BLaER1 treated with 17β-estradiol and CSF1 and Interleukin-3, amounts not matched to agents 10 nM and 100 nM (cell line): ENCODE data around the gene PDXK.

ENCODE experiments used
- H3K27ac ChIP-seq, 11 experiments: shearing (Covaris generic); formaldehyde crosslinking; 2 replicates each; pipeline ENCODE4 v1.8.1; 2022
- H3K27me3 ChIP-seq, 11 experiments: shearing (Covaris generic); formaldehyde crosslinking; 2 replicates each; pipeline ENCODE4 v1.8.1; 2022
- H3K36me3 ChIP-seq, 11 experiments: shearing (Covaris generic); formaldehyde crosslinking; 2 replicates each; pipeline ENCODE4 v1.8.1; 2022
- H3K4me1 ChIP-seq, 10 experiments: shearing (Covaris generic); formaldehyde crosslinking; 2 replicates each; pipeline ENCODE4 v1.8.1; 2022
- H3K4me2 ChIP-seq, 11 experiments: shearing (Covaris generic); formaldehyde crosslinking; 2 replicates each; pipeline ENCODE4 v1.8.1; 2022
- H3K4me3 ChIP-seq, 10 experiments: shearing (Covaris generic); formaldehyde crosslinking; 2 replicates each; pipeline ENCODE4 v1.8.1; 2022
- H3K9ac ChIP-seq, 11 experiments: shearing (Covaris generic); formaldehyde crosslinking; 2 replicates each; pipeline ENCODE4 v1.8.1; 2022
- H3K9me3 ChIP-seq, 11 experiments: shearing (Covaris generic); formaldehyde crosslinking; replicated peaks in 1 of 11; 2 replicates each; pipeline ENCODE4 v1.8.1; 2022
- H4K20me1 ChIP-seq, 11 experiments: shearing (Covaris generic); formaldehyde crosslinking; 2 replicates each; pipeline ENCODE4 v1.8.1; 2022
- Cebpa-rat ChIP-seq, 11 experiments: shearing (Covaris generic); IDR thresholded peaks; 2 replicates each; pipeline ENCODE4 v1.8.1; 2022

Gene PDXK

GRCh38 chr21:43686811-43687565, 31.9 kb upstream of the PDXK start:
- no peaks in the 10 kb centered on the region for H3K27me3 ChIP-seq
- H3K36me3 ChIP-seq = peaks cover 80 to 100% (median 100%) of the 10 kb centered on the region in 11 experiments
- peaks cover 0 to 63% (median 51%) of the 10 kb centered on the region in 11 experiments; a peak in 17 of 22 replicates for H4K20me1 ChIP-seq
- no peak overlapping the region for H3K4me3 ChIP-seq
- no peaks in the 10 kb centered on the region for H3K9me3 ChIP-seq
- peak overlapping the region in 7 of 11 experiments; percentile 5 to 51 (median 45); a peak in 9 of 22 replicates for H3K27ac ChIP-seq
- H3K4me2 ChIP-seq = peak overlapping the region; percentile 51 to 78 (median 71)
- TF ChIP-seq Cebpa-rat (IDR thresholded peaks at IDR 0.05) = no peak
- peak overlapping the region in 7 of 11 experiments; percentile 2 to 46 (median 32); a peak in 7 of 22 replicates for H3K9ac ChIP-seq
- peaks cover 19 to 60% (median 31%) of the 10 kb centered on the region in 10 experiments for H3K4me1 ChIP-seq

- H3K4me1 ChIP-seq = peaks cover 19 to 60% (median 31%) of the 10 kb centered on the region in 10 experiments
- H3K27me3 ChIP-seq = no peaks in the 10 kb centered on the region
- H4K20me1 ChIP-seq = peaks cover 0 to 65% (median 47%) of the 10 kb centered on the region in 11 experiments; a peak in 17 of 22 replicates
- H3K9ac ChIP-seq = peak overlapping the region in 8 of 11 experiments; percentile 2 to 46 (median 32); a peak in 11 of 22 replicates
- no peaks in the 10 kb centered on the region for H3K9me3 ChIP-seq
- H3K4me3 ChIP-seq = no peak overlapping the region
- H3K27ac ChIP-seq = peak overlapping the region; percentile 5 to 51 (median 43); a peak in 17 of 22 replicates
- H3K4me2 ChIP-seq = peak overlapping the region; percentile 51 to 78 (median 71)
- H3K36me3 ChIP-seq = peaks cover 80 to 100% (median 100%) of the 10 kb centered on the region in 11 experiments
- TF ChIP-seq Cebpa-rat (IDR thresholded peaks at IDR 0.05) = no peak
These were observed 31.1 kb upstream of the PDXK start for GRCh38 chr21:43687566-43688399.

DNA sequence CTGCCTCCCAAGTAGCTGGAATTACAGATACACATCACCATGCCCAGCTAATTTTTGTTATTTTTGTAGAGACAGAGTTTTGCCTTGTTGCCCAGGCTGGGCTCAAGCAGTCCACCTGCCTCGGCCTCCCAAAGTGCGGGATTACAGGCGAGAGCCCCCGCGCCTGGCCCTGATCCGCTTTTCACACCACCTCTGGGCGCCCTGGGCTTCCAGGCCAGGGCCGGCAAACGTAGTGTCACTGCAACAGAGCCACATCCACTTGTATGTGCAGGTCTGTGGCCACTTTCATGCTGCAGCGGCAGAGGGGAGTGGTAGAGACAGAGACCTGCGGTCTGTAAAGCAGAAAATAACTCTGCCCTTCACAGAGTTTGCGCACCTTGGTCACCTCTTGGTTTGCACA, 30.0 kb upstream of the PDXK start:
- peaks cover 19 to 52% (median 31%) of the 10 kb centered on the region in 10 experiments for H3K4me1 ChIP-seq
- peak overlapping the region in 4 of 11 experiments; percentile 21 to 78 (median 64); a peak in 3 of 22 replicates for H3K4me2 ChIP-seq
- no peaks in the 10 kb centered on the region for H3K9me3 ChIP-seq
- H3K27ac ChIP-seq = peak overlapping the region in 1 of 11 experiments; percentile 51; a peak in 1 of 22 replicates
- no peak for TF ChIP-seq Cebpa-rat (IDR thresholded peaks at IDR 0.05)
- H3K4me3 ChIP-seq = no peak overlapping the region
- H4K20me1 ChIP-seq = peaks cover 0 to 76% (median 47%) of the 10 kb centered on the region in 11 experiments; a peak in 17 of 22 replicates
- no peaks in the 10 kb centered on the region for H3K27me3 ChIP-seq
- peaks cover 82 to 100% (median 100%) of the 10 kb centered on the region in 11 experiments for H3K36me3 ChIP-seq
- 0 out of 22 replicates have a peak overlapping the region, but pooled peaks of 1 of the 11 experiments have one; percentile 26 for H3K9ac ChIP-seq

- Histone ChIP-seq H3K9me3 (no peaks in the 10 kb centered on the region), H3K4me2 (no peak overlapping the region), H4K20me1 (peaks cover 0 to 80% (median 54%) of the 10 kb centered on the region in 11 experiments; a peak in 18 of 22 replicates), H3K4me3 (no peak overlapping the region), H3K27ac (no peak overlapping the region), H3K27me3 (no peaks in the 10 kb centered on the region), H3K36me3 (peaks cover 88 to 100% (median 100%) of the 10 kb centered on the region in 11 experiments), H3K9ac (no peak overlapping the region), H3K4me1 (peaks cover 19 to 43% (median 28%) of the 10 kb centered on the region in 10 experiments)
- TF ChIP-seq Cebpa-rat (IDR thresholded peaks at IDR 0.05) = no peak
These were observed 29.2 kb upstream of the PDXK start for GRCh38 chr21:43689556-43690337.

DNA sequence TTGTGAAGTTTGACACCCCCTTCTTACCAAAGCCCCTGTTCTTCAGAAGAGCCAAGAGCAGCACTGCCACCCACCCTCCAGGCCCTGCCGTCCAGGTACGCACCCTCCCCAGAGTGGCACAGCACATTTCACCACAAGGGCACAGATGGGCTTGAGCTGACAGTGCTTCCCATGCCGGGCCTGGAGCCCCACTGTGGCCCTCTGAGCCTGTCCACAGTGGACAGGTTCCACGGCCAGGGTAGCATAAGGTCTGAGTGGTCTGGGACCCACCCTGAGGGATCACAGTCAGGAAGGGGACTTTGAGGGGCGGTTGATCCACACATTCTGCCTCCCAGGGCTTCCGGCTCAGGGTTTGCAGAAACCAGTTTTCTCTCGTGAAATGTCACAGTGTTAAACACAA, 28.6 kb upstream of the PDXK start:
- H3K4me3 ChIP-seq = no peak overlapping the region
- H3K9ac ChIP-seq = peak overlapping the region in 1 of 11 experiments; percentile 19; a peak in 1 of 22 replicates
- peaks cover 88 to 100% (median 100%) of the 10 kb centered on the region in 11 experiments for H3K36me3 ChIP-seq

GRCh38 chr21:43691086-43691795, 27.7 kb upstream of the PDXK start:
- H3K4me3 ChIP-seq = no peak overlapping the region
- no peak overlapping the region for H3K4me2 ChIP-seq
- H3K36me3 ChIP-seq = peaks cover 87 to 100% (median 100%) of the 10 kb centered on the region in 11 experiments
- no peaks in the 10 kb centered on the region for H3K27me3 ChIP-seq
- H3K27ac ChIP-seq = no peak overlapping the region
- peaks cover 0 to 70% (median 46%) of the 10 kb centered on the region in 11 experiments; a peak in 18 of 22 replicates for H4K20me1 ChIP-seq
- 0 out of 22 replicates have a peak overlapping the region, but pooled peaks of 1 of the 11 experiments have one; percentile 3 for H3K9ac ChIP-seq
- no peak for TF ChIP-seq Cebpa-rat (IDR thresholded peaks at IDR 0.05)
- H3K4me1 ChIP-seq = peaks cover 19 to 36% (median 27%) of the 10 kb centered on the region in 10 experiments
- no peaks in the 10 kb centered on the region for H3K9me3 ChIP-seq

More for the DNA sequence above, 28.6 kb upstream of the PDXK start:
- Histone ChIP-seq H3K27me3 (no peaks in the 10 kb centered on the region), H3K4me1 (peaks cover 19 to 37% (median 28%) of the 10 kb centered on the region in 10 experiments), H3K27ac (no peak overlapping the region), H3K9me3 (no peaks in the 10 kb centered on the region), H4K20me1 (peaks cover 0 to 74% (median 50%) of the 10 kb centered on the region in 11 experiments; a peak in 18 of 22 replicates), H3K4me2 (no peak overlapping the region)
- TF ChIP-seq Cebpa-rat (IDR thresholded peaks at IDR 0.05) = no peak

DNA sequence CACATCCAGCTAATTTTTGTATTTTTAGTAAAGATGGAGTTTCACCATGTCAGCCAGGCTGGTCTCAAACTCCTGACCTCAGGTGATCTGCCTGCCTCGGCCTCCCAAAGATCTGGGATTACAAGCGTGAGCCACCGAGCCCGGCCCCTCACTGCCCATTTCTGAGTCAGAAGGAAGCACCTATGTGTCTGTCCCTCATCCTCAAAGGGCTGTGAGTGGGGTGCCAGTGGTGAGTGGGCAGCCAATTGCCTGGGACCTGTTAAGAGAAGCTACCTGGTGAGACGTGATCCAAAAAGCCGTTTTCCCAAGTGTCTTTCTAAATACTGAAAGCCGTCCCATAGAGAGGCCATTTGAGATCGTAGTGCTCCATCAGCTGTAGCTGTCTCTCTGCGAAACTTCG, 27.1 kb upstream of the PDXK start:
- Histone ChIP-seq H3K9ac (no peak overlapping the region), H3K36me3 (peaks cover 87 to 100% (median 100%) of the 10 kb centered on the region in 11 experiments), H3K4me2 (no peak overlapping the region), H3K27ac (no peak overlapping the region), H4K20me1 (peaks cover 0 to 65% (median 44%) of the 10 kb centered on the region in 11 experiments; a peak in 18 of 22 replicates), H3K27me3 (no peaks in the 10 kb centered on the region), H3K4me1 (peaks cover 17 to 30% (median 22%) of the 10 kb centered on the region in 10 experiments), H3K4me3 (no peak overlapping the region), H3K9me3 (no peaks in the 10 kb centered on the region)
- no peak for TF ChIP-seq Cebpa-rat (IDR thresholded peaks at IDR 0.05)
